ENCODE data around the gene ANKRD16. TPM values are rescaled to one million over a fixed set of nuclear protein-coding genes. Genes with fewer than 3 reads are reported as not detected.

Gene ANKRD16
- total RNA-seq, 4 donors from 2014 or later, result 20.5 to 24.0 (median 21.2) TPM

GRCh38 chr10:5895365-5895764 lies 5.7 kb upstream of the ANKRD16 start:
- 94 to 95% methylated on average over 3 of the region's 3 CpGs for WGBS, 2 donors
- H3K36me3 ChIP-seq, result peaks cover 0 to 51% (median 13%) of the 10 kb centered on the region in 3 donors

GRCh38 chr10:5894873-5895272 lies 5.2 kb upstream of the ANKRD16 start:
- H3K27ac ChIP-seq, result no peak overlapping the region
- H3K27me3 ChIP-seq, result no peaks in the 10 kb centered on the region
- peaks cover 0 to 51% (median 13%) of the 10 kb centered on the region in 3 donors for H3K36me3 ChIP-seq
- TF ChIP-seq CTCF (IDR thresholded peaks at IDR 0.05), result no peak
- TF ChIP-seq EP300 (IDR thresholded peaks at IDR 0.05), result no peak
- TF ChIP-seq POLR2A (IDR thresholded peaks at IDR 0.05), result no peak
- peaks cover 0 to 11% (median 0%) of the 10 kb centered on the region in 4 donors for H3K9me3 ChIP-seq
- peaks cover 0 to 32% (median 15%) of the 10 kb centered on the region in 4 donors for H3K4me1 ChIP-seq
- H3K4me3 ChIP-seq, result no peak overlapping the region
- DNase-seq (ENCODE audit: low spot score in 2 of 2), result no peak
- WGBS, 2 donors, result 87 to 88% methylated on average over 8 of the region's 8 CpGs

More at GRCh38 chr10:5895365-5895764, 5.7 kb upstream of the ANKRD16 start:
- TF ChIP-seq POLR2A (IDR thresholded peaks at IDR 0.05) (no peak), CTCF (IDR thresholded peaks at IDR 0.05) (no peak), EP300 (IDR thresholded peaks at IDR 0.05) (no peak)
- DNase-seq (ENCODE audit: low spot score in 2 of 2), result no peak
- Histone ChIP-seq H3K4me1 (peaks cover 0 to 32% (median 15%) of the 10 kb centered on the region in 4 donors), H3K27me3 (no peaks in the 10 kb centered on the region), H3K9me3 (peaks cover 0 to 11% (median 0%) of the 10 kb centered on the region in 4 donors), H3K27ac (no peak overlapping the region), H3K4me3 (no peak overlapping the region)

- Histone ChIP-seq H3K27me3 (no peaks in the 10 kb centered on the region), H3K4me3 (no peak overlapping the region), H3K36me3 (peaks cover 0 to 51% (median 13%) of the 10 kb centered on the region in 3 donors), H3K4me1 (peaks cover 0 to 32% (median 15%) of the 10 kb centered on the region in 4 donors), H3K9me3 (peaks cover 0 to 11% (median 0%) of the 10 kb centered on the region in 4 donors), H3K27ac (no peak overlapping the region)
- WGBS, 2 donors, result 72% methylated on average over 4 of the region's 4 CpGs
- DNase-seq (ENCODE audit: low spot score in 2 of 2), result no peak
- no peak for TF ChIP-seq EP300 (IDR thresholded peaks at IDR 0.05)
- no peak for TF ChIP-seq POLR2A (IDR thresholded peaks at IDR 0.05)
- TF ChIP-seq CTCF (IDR thresholded peaks at IDR 0.05), result no peak
These were observed 4.7 kb upstream of the ANKRD16 start for GRCh38 chr10:5894403-5894802.

GRCh38 chr10:5893321-5893720 lies 3.6 kb upstream of the ANKRD16 start:
- TF ChIP-seq EP300 (IDR thresholded peaks at IDR 0.05) (no peak), CTCF (IDR thresholded peaks at IDR 0.05) (no peak), POLR2A (IDR thresholded peaks at IDR 0.05) (no peak)
- Histone ChIP-seq H3K36me3 (peaks cover 0 to 45% (median 13%) of the 10 kb centered on the region in 3 donors), H3K27ac (no peak overlapping the region), H3K4me1 (peaks cover 0 to 39% (median 18%) of the 10 kb centered on the region in 4 donors), H3K9me3 (peaks cover 0 to 8% (median 0%) of the 10 kb centered on the region in 4 donors), H3K27me3 (no peaks in the 10 kb centered on the region), H3K4me3 (no peak overlapping the region)
- 70 to 71% methylated on average over 2 of the region's 2 CpGs for WGBS, 2 donors
- DNase-seq (ENCODE audit: low spot score in 2 of 2), result no peak

GRCh38 chr10:5892007-5892406 lies 2.3 kb upstream of the ANKRD16 start:
- 73 to 74% methylated on average over 8 of the region's 8 CpGs for WGBS, 2 donors
- H3K27me3 ChIP-seq, result no peaks in the 10 kb centered on the region
- H3K4me1 ChIP-seq, result peaks cover 0 to 52% (median 28%) of the 10 kb centered on the region in 4 donors
- DNase-seq (ENCODE audit: low spot score in 2 of 2), result no peak
- TF ChIP-seq EP300 (IDR thresholded peaks at IDR 0.05), result no peak
- no peak for TF ChIP-seq POLR2A (IDR thresholded peaks at IDR 0.05)
- no peak for TF ChIP-seq CTCF (IDR thresholded peaks at IDR 0.05)
- no peaks in the 10 kb centered on the region for H3K9me3 ChIP-seq
- no peak overlapping the region for H3K4me3 ChIP-seq
- peaks cover 0 to 40% (median 13%) of the 10 kb centered on the region in 3 donors for H3K36me3 ChIP-seq
- H3K27ac ChIP-seq, result no peak overlapping the region
